KMS-11 (cell line): ENCODE measurements around the gene FAM81B.

Experiments
- H2AFZ ChIP-seq: fragments of 200-600 bp; sonication (generic); 2 replicates; pipeline ENCODE4 v1.6.1; 2016; ENCODE audit warnings: antibody characterized with exemption, mixed run types, low read depth
- H3K27ac ChIP-seq: fragments of 200-600 bp; sonication (generic); 2 replicates; pipeline ENCODE4 v1.6.1; 2016; ENCODE audit warnings: mild to moderate bottlenecking, mixed run types
- H3K27me3 ChIP-seq: fragments of 200-600 bp; sonication (generic); 2 replicates; pipeline ENCODE4 v1.6.1; 2017; ENCODE audit warnings: mild to moderate bottlenecking, low read depth, mixed run types, moderate library complexity; ENCODE audit not compliant: insufficient read depth
- H3K36me3 ChIP-seq: fragments of 200-600 bp; sonication (generic); 2 replicates; pipeline ENCODE4 v1.6.1; 2017; ENCODE audit warnings: mild to moderate bottlenecking, mixed run types; ENCODE audit not compliant: insufficient read depth
- H3K4me1 ChIP-seq: fragments of 200-600 bp; sonication (generic); 2 replicates; pipeline ENCODE4 v1.6.1; 2016; ENCODE audit warnings: mild to moderate bottlenecking, low read depth, mixed run types; ENCODE audit not compliant: poor library complexity, severe bottlenecking
- H3K4me2 ChIP-seq: fragments of 200-600 bp; sonication (generic); 2 replicates; pipeline ENCODE4 v1.7.0; 2016; ENCODE audit warnings: mild to moderate bottlenecking, mixed run types
- H3K4me3 ChIP-seq: fragments of 200-600 bp; sonication (generic); IDR thresholded peaks from 2 replicates; pipeline ENCODE4 v1.6.1; 2017; ENCODE audit warnings: low read depth, low read length, mixed read lengths; ENCODE audit not compliant: insufficient read depth
- H3K79me2 ChIP-seq: fragments of 200-600 bp; sonication (generic); 2 replicates; pipeline ENCODE4 v1.6.1; 2016; ENCODE audit warnings: low read depth, mixed run types; ENCODE audit not compliant: insufficient read depth
- H3K9ac ChIP-seq: fragments of 200-600 bp; sonication (generic); 2 replicates; pipeline ENCODE4 v1.6.1; 2016; ENCODE audit warnings: mild to moderate bottlenecking, mixed run types
- H4K20me1 ChIP-seq: fragments of 200-600 bp; sonication (generic); 2 replicates; pipeline ENCODE4 v1.6.1; 2016; ENCODE audit warnings: mild to moderate bottlenecking, mixed run types; ENCODE audit not compliant: insufficient read depth
- CTCF ChIP-seq: fragments of 200-600 bp; sonication (generic); conservative IDR thresholded peaks from 2 replicates; pipeline ENCODE4 v1.6.1; 2017; ENCODE audit warnings: low read depth, mild to moderate bottlenecking, antibody characterized with exemption, low read length, moderate library complexity, mixed read lengths

Gene FAM81B

GRCh38 chr5:95441636-95442035 is 50.5 kb downstream of the FAM81B start:
- Histone ChIP-seq H3K9ac (no peak overlapping the region), H3K27ac (no peak overlapping the region), H3K4me2 (no peak overlapping the region), H3K27me3 (no peaks in the 10 kb centered on the region), H3K36me3 (no peaks in the 10 kb centered on the region), H4K20me1 (no peaks in the 10 kb centered on the region), H3K79me2 (no peaks in the 10 kb centered on the region), H2AFZ (no peak overlapping the region), H3K4me1 (no peaks in the 10 kb centered on the region), H3K4me3 (no peak overlapping the region)
- TF ChIP-seq CTCF: no peak

GRCh38 chr5:95445442-95445841 is 54.3 kb downstream of the FAM81B start:
- no peaks in the 10 kb centered on the region for H3K79me2 ChIP-seq
- no peaks in the 10 kb centered on the region for H3K4me1 ChIP-seq
- no peaks in the 10 kb centered on the region for H3K36me3 ChIP-seq
- H4K20me1 ChIP-seq: no peaks in the 10 kb centered on the region
- H3K4me2 ChIP-seq: no peak overlapping the region
- no peak overlapping the region for H3K9ac ChIP-seq
- H3K27ac ChIP-seq: no peak overlapping the region
- no peak overlapping the region for H3K4me3 ChIP-seq
- TF ChIP-seq CTCF: no peak
- H2AFZ ChIP-seq: no peak overlapping the region
- H3K27me3 ChIP-seq: no peaks in the 10 kb centered on the region

GRCh38 chr5:95445995-95446394 is 54.8 kb downstream of the FAM81B start:
- Histone ChIP-seq H3K4me3 (no peak overlapping the region), H3K27me3 (no peaks in the 10 kb centered on the region), H3K4me1 (no peaks in the 10 kb centered on the region), H4K20me1 (no peaks in the 10 kb centered on the region), H3K36me3 (no peaks in the 10 kb centered on the region), H3K4me2 (no peak overlapping the region), H3K9ac (no peak overlapping the region), H3K27ac (no peak overlapping the region), H3K79me2 (no peaks in the 10 kb centered on the region), H2AFZ (no peak overlapping the region)
- no peak for TF ChIP-seq CTCF

- Histone ChIP-seq H3K27me3 (no peaks in the 10 kb centered on the region), H3K79me2 (no peaks in the 10 kb centered on the region), H3K4me1 (no peaks in the 10 kb centered on the region), H4K20me1 (no peaks in the 10 kb centered on the region), H3K9ac (no peak overlapping the region), H3K27ac (no peak overlapping the region), H2AFZ (no peak overlapping the region), H3K36me3 (no peaks in the 10 kb centered on the region), H3K4me2 (no peak overlapping the region), H3K4me3 (no peak overlapping the region)
- no peak for TF ChIP-seq CTCF
Measured at GRCh38 chr5:95446560-95447221, 55.5 kb downstream of the FAM81B start.
